ENCODE data around the gene TMPRSS3. TPM values are rescaled to one million over a fixed set of nuclear protein-coding genes. Genes with fewer than 3 reads are reported as not detected.

TMPRSS3 gene
- total and polyA plus RNA-seq, 2 donors (not counting 1 experiment from before 2014, with no cell fraction given): 0.10 to 0.12 TPM

GRCh38 chr21:42388740-42389448 is 7.0 kb downstream of the TMPRSS3 start:
- Histone ChIP-seq H3K79me2 (ENCODE audit: control insufficient read depth, insufficient read depth, low read length) (no peaks in the 10 kb centered on the region), H3K4me3 (ENCODE audit: control extremely low read depth in 1 of 5, extremely low read depth in 1 of 5, insufficient read depth in 1 of 5, low read depth in 2 of 5, low read length in 4 of 5) (no peak overlapping the region), H3K9me3 (ENCODE audit: control extremely low read depth in 1 of 3, control insufficient read depth in 2 of 3, insufficient read depth in 1 of 3, low read length in 2 of 3) (peaks cover 0 to 15% (median 1%) of the 10 kb centered on the region in 3 donors), H3K27ac (ENCODE audit: low read length in 2 of 2) (no peak overlapping the region), H2AFZ (ENCODE audit: insufficient read depth, low read depth, low read length, poor library complexity, severe bottlenecking) (no peak overlapping the region), H3K4me2 (replicated peaks; ENCODE audit: low read depth, low read length, poor library complexity, severe bottlenecking) (no peak overlapping the region), H3K4me1 (ENCODE audit: control insufficient read depth in 2 of 2, insufficient read depth in 2 of 2, low read length in 2 of 2) (peaks cover 16 to 38% of the 10 kb centered on the region in 2 donors), H4K20me1 (ENCODE audit: control insufficient read depth, insufficient read depth, low read length, poor library complexity, severe bottlenecking) (no peaks in the 10 kb centered on the region), H3K9ac (ENCODE audit: low read length) (no peak overlapping the region), H3K36me3 (replicated peaks in 1 of 2; ENCODE audit: control extremely low read depth in 1 of 2, control insufficient read depth in 1 of 2, extremely low read depth in 1 of 2, insufficient read depth in 2 of 2, low read length in 1 of 2) (no peaks in the 10 kb centered on the region), H3K27me3 (replicated peaks in 1 of 4; ENCODE audit: control extremely low read depth in 1 of 4, control insufficient read depth in 3 of 4, insufficient read depth in 4 of 4, low read length in 3 of 4) (peaks cover 0 to 7% (median 0%) of the 10 kb centered on the region in 4 experiments)
- ChIA-PET POLR2A (no interaction called here), CTCF (no interaction called here)
- intact Hi-C loops (cut with micrococcal nuclease): no loop called here
- WGBS (ENCODE audit: insufficient coverage): 82% methylated on average over 19 of the region's 20 CpGs
- H3K27ac Mint-ChIP-seq: peak overlapping the region; percentile 32
- TF ChIP-seq EZH2 (IDR thresholded peaks at IDR 0.05; ENCODE audit: borderline replicate concordance, insufficient read depth, low read depth, low read length, poor library complexity, severe bottlenecking): no peak
- TF ChIP-seq, protein P1, sequence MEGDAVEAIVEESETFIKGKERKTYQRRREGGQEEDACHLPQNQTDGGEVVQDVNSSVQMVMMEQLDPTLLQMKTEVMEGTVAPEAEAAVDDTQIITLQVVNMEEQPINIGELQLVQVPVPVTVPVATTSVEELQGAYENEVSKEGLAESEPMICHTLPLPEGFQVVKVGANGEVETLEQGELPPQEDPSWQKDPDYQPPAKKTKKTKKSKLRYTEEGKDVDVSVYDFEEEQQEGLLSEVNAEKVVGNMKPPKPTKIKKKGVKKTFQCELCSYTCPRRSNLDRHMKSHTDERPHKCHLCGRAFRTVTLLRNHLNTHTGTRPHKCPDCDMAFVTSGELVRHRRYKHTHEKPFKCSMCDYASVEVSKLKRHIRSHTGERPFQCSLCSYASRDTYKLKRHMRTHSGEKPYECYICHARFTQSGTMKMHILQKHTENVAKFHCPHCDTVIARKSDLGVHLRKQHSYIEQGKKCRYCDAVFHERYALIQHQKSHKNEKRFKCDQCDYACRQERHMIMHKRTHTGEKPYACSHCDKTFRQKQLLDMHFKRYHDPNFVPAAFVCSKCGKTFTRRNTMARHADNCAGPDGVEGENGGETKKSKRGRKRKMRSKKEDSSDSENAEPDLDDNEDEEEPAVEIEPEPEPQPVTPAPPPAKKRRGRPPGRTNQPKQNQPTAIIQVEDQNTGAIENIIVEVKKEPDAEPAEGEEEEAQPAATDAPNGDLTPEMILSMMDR (IDR thresholded peaks at IDR 0.05): no peak
- H3K4me1 Mint-ChIP-seq: peaks cover 59% of the 10 kb centered on the region
- peaks cover 3% of the 10 kb centered on the region for H3K9me3 Mint-ChIP-seq (ENCODE audit: insufficient read depth)
- ATAC-seq (ENCODE audit: low read depth) (no peak), DNase-seq (no peak)
- no peak overlapping the region for H3K4me3 Mint-ChIP-seq
- peaks cover 15% of the 10 kb centered on the region for H3K27me3 Mint-ChIP-seq

DNA sequence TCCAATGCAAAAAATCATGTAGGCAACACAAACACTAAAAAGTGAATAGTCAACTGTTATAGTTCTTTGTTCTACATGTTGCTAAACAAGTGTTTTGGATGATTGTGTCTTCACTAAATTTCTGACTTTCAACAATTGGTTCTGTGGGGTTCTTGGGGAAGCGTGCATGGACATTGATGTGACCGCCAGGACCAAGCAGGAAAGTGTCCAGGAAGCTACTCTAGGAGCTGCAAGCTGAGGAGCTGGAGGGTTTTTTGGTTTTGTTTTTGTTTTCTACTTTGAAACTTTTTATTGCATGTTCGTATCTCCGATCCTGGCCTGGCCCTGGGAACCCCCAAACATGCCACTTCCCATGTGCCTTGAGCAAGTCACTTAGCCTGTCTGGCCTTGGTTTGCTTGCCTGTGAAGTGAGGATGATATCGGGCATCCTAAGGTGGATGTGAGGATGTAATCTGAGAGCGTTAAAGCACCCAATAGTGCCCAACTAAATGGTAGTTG is 8.0 kb downstream of the TMPRSS3 start:
- H3K4me3 ChIP-seq (ENCODE audit: control extremely low read depth in 1 of 5, extremely low read depth in 1 of 5, insufficient read depth in 1 of 5, low read depth in 2 of 5, low read length in 4 of 5): no peak overlapping the region
- ChIA-PET CTCF (no interaction called here), POLR2A (no interaction called here)
- WGBS (ENCODE audit: insufficient coverage): 92% methylated on average over 2 of the region's 6 CpGs
- no peaks in the 10 kb centered on the region for H3K79me2 ChIP-seq (ENCODE audit: control insufficient read depth, insufficient read depth, low read length)
- TF ChIP-seq EZH2 (IDR thresholded peaks at IDR 0.05; ENCODE audit: borderline replicate concordance, insufficient read depth, low read depth, low read length, poor library complexity, severe bottlenecking): no peak
- TF ChIP-seq, protein P1 (IDR thresholded peaks at IDR 0.05): no peak
- Mint-ChIP-seq H3K9me3 (ENCODE audit: insufficient read depth) (peaks cover 3% of the 10 kb centered on the region), H3K27ac (no peak overlapping the region), H3K27me3 (peaks cover 15% of the 10 kb centered on the region), H3K4me3 (no peak overlapping the region), H3K4me1 (peaks cover 54% of the 10 kb centered on the region)
- peaks cover 0 to 21% (median 0%) of the 10 kb centered on the region in 3 donors for H3K9me3 ChIP-seq (ENCODE audit: control extremely low read depth in 1 of 3, control insufficient read depth in 2 of 3, insufficient read depth in 1 of 3, low read length in 2 of 3)
- no peak overlapping the region for H3K27ac ChIP-seq (ENCODE audit: low read length in 2 of 2)
- H3K4me1 ChIP-seq (ENCODE audit: control insufficient read depth in 2 of 2, insufficient read depth in 2 of 2, low read length in 2 of 2): peaks cover 12 to 30% of the 10 kb centered on the region in 2 donors
- DNase-seq: no peak
- H3K9ac ChIP-seq (ENCODE audit: low read length): no peak overlapping the region
- peaks cover 0 to 4% (median 0%) of the 10 kb centered on the region in 4 experiments for H3K27me3 ChIP-seq (replicated peaks in 1 of 4; ENCODE audit: control extremely low read depth in 1 of 4, control insufficient read depth in 3 of 4, insufficient read depth in 4 of 4, low read length in 3 of 4)
- no peak overlapping the region for H2AFZ ChIP-seq (ENCODE audit: insufficient read depth, low read depth, low read length, poor library complexity, severe bottlenecking)
- H4K20me1 ChIP-seq (ENCODE audit: control insufficient read depth, insufficient read depth, low read length, poor library complexity, severe bottlenecking): no peaks in the 10 kb centered on the region
- intact Hi-C loops (cut with micrococcal nuclease): no loop called here
- no peaks in the 10 kb centered on the region for H3K36me3 ChIP-seq (replicated peaks in 1 of 2; ENCODE audit: control extremely low read depth in 1 of 2, control insufficient read depth in 1 of 2, extremely low read depth in 1 of 2, insufficient read depth in 2 of 2, low read length in 1 of 2)
- no peak for ATAC-seq (ENCODE audit: low read depth)
- H3K4me2 ChIP-seq (replicated peaks; ENCODE audit: low read depth, low read length, poor library complexity, severe bottlenecking): no peak overlapping the region

Data from B cell (primary cell).